GM19193 (cell line): Measurements from ENCODE around the gene C16orf78.

Experiments used
- POLR2A ChIP-seq: IDR thresholded peaks from 4 replicates; pipeline ENCODE4 v1.6.1; 2011; ENCODE audit not compliant: insufficient read depth, insufficient read length; ENCODE audit errors: extremely low read depth

Gene C16orf78

DNA sequence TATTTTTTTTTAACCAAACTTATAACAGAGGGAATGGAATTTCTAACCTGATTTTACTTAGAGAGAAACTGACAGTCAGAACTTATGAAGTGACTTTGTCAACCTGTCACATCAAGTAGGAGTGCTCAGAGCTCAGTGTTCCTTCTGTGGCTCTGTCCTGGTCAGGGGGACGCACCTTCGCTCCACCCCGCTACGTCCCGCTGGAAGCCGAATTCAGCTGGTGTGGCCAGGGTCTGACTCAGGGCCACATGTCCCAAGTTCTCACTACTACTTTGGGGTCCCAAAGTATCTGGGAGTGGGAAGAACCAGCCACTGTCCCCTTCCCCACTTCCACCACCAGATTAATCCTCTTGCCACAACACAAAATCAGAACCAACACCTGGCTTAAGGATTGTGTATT lies 51.4 kb downstream of the C16orf78 start:
- TF ChIP-seq POLR2A: no peak

DNA sequence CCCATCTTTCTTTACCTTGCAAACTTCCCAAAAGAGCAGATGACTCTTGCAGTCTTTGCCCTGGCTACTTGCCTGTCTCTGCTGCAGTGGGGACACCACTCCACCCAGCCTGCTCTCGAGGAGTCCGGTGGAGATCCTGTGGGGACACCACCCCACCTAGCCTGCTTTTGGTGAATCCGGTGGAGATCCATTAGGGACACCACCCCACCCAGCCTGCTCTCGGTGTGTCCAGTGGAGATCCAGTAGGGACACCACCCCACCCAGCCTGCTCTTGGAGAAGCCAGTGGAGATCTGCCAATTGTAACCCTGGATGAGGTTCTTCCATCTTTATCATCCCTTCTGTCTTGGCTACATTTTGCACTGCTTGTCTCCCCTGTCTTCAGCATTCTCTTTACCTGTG lies 54.2 kb downstream of the C16orf78 start:
- TF ChIP-seq POLR2A: no peak

DNA sequence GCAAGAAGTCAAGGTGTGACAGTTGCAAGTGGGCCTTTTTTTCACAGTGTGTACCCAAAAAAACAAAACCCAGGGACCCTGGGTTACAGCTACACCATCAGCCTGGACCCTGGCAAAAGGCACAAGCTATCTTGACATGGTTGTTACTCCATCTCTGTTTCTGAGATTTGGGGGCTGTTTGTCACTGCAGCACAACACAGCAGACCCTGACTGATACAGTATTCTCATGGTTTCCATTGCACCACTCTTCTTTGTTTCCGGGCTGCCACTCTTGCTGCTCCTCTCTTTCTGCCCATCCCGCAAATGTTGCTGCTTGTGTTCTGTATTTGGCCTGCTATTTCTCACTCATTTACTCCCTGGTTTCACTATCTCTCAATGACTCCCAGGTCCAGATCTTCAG lies 55.2 kb downstream of the C16orf78 start:
- no peak for TF ChIP-seq POLR2A

DNA sequence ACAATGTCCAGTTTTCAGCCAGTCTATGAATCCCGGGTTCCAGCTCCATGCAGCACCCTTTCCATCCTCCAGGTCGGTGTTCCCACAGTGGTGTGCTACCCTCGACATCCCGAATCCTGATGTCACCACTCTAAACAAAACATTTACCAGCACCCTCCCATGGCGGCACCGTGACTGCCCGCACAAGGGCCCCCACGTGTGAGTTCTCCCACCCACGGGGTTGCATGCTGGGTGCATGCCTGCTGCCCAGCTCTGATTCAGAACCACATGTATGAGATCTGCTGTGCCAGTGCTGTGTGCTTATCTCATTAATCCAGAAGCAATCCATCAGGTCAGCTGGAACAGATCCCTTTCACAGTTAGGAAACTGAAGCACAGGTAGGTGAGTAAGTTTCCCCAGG lies 57.4 kb downstream of the C16orf78 start:
- no peak for TF ChIP-seq POLR2A

DNA sequence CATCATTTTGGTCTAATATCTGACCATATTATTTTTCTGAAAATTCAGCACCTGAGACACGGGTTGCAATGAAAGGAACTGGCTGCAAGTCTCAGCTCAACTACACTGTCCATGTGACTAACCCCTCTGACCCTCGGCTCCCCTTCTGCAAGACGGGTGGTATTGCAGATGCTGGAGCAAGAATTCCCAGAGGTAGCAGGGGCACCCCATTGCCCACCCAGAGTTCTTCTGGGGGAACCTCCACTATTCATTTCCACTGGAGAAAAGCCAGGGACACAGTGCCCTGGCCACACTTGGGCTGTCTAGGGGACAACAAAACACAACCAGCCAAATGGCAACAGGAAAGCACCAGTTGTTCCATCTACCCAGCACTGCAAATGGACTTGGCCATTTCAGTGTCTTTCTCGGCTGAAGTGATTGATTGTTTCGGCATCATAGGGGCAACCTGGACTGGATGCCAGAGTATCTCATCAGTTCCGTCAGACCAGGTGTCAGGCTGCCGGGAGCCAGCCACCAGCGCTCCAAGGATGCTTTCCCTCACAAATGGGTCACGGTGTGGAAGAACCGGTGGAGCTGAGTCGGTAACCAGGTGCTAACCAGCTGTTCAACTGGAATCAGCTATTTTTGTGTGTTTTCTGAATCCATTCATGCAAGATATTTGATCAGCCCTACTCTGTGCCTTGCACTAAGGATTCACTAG lies 58.1 kb downstream of the C16orf78 start:
- TF ChIP-seq POLR2A: no peak

DNA sequence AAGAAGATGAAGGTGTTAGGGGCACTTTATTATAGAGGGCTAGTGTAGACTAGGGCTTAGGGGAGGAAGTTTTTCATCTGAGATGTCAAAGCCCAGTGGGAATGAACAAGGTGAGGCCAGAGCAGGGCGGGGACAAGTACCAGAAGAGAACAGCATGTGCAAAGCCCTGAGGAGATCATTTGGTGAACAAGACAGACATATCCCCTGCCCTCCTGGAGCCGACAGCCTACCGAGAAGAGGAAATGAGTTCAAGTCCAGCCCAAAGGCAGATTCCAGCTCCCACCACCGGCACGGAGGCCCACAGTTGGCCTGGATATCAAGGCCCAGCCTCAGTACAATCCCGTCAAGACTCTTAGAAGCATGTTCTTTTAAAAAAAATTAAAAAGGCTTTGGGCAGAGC lies 61.1 kb downstream of the C16orf78 start:
- TF ChIP-seq POLR2A: no peak

DNA sequence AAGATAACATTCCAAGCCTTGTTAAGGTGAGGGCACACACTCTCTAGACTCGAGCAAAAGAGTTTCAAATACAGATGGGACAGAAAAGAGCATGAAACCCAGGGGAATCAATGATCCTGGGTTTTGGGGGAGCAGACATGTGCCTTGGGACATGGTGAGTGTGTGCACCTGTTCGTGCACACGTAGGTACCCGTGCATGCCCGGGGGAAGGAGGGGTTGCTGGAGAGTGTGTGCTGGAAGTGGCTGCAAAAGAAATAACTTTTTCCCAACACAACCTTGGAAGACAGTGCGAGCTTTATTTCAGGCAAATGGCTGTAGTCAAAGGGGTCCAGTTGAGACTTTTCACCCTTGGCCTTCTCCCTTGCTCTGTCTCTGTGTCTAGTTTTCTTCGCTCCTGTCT lies 62.6 kb downstream of the C16orf78 start:
- no peak for TF ChIP-seq POLR2A

DNA sequence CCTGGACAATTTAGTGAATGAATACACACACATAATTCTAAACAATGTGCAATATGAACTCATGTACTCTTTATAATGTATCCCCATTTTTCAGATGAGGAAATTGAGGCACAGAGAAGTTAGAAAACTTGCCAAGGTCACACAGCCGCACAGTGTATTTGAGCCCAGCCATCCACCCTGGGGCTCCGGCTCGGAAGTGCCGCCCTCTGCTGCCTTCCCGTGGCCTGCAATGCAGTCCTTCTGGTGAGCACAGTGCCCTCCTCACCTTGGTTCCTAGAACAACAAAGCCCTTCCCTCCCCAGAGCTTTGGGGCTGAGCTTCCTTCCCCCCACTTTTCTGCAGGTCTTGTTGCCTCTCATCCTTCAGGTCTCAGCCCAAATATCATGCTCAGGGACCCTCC lies 63.7 kb downstream of the C16orf78 start:
- no peak for TF ChIP-seq POLR2A

DNA sequence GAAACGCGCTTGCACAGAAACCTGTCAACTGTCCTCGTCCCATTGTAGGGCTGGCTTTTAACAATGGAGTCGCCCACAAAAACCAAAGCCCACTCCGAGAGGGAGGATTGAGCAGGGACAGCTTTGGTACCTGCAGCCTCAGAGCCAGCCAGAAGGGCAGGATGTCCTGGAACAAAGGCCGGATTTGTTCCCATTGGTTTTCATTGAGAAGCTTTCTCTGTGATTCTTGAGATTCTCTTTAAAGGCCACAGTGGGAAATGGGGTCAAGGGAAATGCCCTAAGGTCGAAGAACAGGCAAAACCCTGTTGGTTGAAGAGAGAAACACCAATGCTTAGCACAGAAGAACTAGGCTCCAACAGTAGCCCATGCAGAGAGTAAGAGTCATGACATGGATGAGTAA lies 65.4 kb downstream of the C16orf78 start:
- no peak for TF ChIP-seq POLR2A

DNA sequence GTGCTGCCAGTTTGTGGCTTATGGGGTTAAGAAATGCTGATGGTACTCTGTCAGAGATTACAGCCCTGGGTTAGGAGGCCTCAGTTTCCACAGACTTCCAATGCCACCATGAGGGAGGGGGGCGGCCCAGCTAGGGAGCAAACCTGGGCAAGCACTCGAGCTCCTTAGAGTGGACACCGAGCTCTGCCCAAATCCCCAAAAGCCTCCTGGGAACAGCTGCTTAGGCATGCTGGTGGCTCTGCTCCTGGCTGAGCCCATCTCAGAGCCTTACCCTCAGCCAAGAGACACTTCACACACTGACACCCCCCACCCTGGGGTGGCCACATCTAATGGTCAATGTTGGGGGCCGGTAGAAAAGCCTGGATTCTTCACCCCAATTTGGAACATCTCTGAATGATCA lies 66.1 kb downstream of the C16orf78 start:
- no peak for TF ChIP-seq POLR2A

DNA sequence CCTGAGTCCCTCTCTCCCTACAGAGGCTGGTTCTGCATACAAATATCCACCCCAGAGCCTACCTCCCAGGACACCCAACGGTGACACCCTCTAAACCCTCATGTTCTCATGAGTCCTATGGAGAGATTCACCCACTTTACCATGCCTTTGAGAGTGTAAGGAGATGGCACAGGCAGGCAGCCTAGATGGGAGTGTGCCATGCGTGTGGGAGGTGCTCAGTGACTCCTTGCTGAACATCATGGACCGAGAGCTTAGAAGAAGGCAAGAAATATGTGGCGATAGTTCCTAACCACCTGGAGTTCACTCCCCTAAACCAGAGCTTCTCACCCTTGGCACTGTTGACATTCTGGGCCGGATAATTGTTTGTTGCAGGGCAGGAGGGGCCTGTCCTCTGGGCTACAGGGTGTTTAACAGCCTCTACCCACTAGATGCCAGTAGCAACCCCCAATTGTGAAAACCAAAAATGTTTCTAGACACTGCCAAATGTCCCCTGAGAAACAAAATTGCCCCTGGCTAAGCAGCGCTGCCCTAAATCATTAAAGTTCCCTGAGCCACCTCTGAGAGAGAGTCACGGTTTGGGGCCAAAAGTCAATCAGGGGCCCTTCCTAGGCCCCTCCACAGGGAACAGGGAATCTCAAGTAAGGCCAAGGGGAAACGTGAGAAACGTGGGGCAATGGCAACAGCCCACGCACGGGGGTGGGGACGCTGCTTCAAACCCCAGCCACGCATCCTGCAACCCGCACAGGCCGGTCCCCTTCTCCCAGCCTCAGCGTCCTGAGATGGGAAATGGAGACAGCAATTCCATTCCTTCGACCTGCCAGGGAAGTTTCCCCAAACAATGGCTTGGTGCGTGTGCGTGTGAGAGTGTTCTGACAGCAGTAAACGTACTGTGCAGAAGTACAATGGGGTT lies 66.8 kb downstream of the C16orf78 start:
- no peak for TF ChIP-seq POLR2A

DNA sequence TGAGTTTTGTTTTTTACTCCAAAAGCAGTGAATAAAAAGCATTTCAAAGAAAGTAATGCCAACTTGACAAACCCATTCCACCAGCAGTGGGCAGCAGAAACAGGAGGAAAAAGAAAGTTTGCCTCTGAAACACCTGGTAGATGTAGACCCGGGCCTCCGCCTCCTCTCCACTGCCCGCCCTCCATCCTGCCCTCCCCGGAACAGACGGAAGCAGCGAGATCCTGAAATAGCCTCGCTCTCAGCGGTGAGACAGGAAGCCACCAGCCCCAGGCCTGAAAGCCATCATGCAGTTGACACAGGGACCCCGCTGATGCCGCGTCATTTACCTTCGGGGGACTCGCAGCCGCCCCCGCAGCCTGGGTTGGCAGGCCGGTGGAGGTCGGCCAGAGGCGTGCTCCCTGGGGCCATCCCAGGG lies 67.8 kb downstream of the C16orf78 start:
- TF ChIP-seq POLR2A: peak; percentile 44

DNA sequence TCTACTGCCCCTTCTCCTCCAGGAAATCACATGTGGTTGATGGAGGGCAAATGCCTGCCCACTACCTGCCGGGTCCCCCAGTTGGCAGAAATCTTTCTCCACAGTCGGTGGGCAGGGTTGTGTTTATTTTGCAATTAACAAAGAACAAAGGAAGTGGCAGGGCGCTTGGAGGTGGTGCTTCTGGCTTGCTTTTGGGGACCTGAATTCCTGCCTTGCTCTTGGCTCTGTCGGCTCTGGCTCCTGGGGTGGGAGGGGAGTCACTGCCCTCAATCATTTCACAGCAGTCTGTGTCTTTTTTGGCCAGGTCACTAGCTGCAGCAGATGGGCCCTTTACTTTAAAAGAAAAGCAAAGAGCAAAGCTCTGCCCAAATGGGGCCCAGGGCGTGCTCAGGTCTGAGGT lies 69.2 kb downstream of the C16orf78 start:
- no peak for TF ChIP-seq POLR2A

DNA sequence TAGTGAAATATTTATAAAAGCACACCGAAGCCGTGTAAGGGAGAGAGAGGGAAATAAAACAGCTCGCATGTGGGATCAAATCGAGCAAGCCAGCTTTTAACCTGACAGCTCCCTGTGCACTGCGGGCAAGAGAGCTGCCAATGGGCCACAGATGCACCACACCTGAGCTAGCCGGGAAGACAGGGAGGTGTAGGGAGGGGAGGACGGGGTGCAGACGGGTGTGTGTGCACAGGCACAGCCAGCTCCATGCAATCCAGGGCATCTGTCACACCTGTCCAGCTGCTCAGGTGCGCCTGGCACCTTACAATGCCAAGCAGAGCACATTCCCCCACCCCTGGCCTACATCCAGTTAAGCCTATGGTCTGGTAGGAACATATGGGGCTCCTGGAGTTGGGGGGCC lies 70.0 kb downstream of the C16orf78 start:
- TF ChIP-seq POLR2A: no peak

DNA sequence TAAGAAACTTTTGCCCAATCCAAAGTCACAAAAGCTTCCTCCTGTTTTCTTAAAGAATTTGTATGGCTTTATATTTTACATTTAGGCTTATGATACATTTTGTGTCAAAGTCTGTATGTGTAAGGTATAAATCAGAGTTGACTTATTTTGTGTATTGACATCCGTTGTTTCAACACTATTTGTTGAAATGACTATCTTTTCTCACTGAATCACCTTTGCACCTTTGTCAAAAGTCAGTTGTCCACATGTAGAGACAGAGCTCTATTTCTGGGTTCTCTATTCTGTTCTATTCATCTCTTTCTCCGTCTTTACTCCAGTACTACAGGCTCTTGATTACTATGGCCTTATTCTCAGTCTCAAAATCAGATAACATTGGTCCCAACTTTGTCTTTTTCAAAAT lies 73.2 kb downstream of the C16orf78 start:
- TF ChIP-seq POLR2A: no peak
